Osteoblast (primary cell): ENCODE data around the gene TIMELESS. TPM values are rescaled to one million over a fixed set of nuclear protein-coding genes. Genes with fewer than 3 reads are reported as not detected.

Source experiments
- DNase-seq: peaks from one replicate; pipeline ENCODE4 v3.0.0; 2011; ENCODE audit warnings: low spot score, mixed read lengths; ENCODE audit not compliant: insufficient read length; ENCODE audit errors: missing footprints
- H2AFZ ChIP-seq: 2 replicates; pipeline ENCODE4 v1.6.0; 2011; ENCODE audit warnings: mild to moderate bottlenecking, low read length
- H3K27ac ChIP-seq: 2 replicates; pipeline ENCODE4 v1.5.1; 2011; ENCODE audit warnings: mild to moderate bottlenecking, low read depth, low read length, moderate library complexity
- H3K27me3 ChIP-seq: 2 replicates; pipeline ENCODE4 v1.6.0; 2012; ENCODE audit warnings: mild to moderate bottlenecking, control low read depth, inconsistent platforms, low read length, moderate library complexity; ENCODE audit not compliant: insufficient read depth
- H3K36me3 ChIP-seq: 2 replicates; pipeline ENCODE4 v1.5.1; 2011; ENCODE audit warnings: mild to moderate bottlenecking, low read length, control low read depth, moderate library complexity; ENCODE audit not compliant: insufficient read depth
- H3K4me1 ChIP-seq: 2 replicates; pipeline ENCODE4 v1.5.1; 2011; ENCODE audit warnings: mild to moderate bottlenecking, low read length, control low read depth, moderate library complexity; ENCODE audit not compliant: insufficient read depth
- H3K4me2 ChIP-seq: 2 replicates; pipeline ENCODE4 v1.6.0; 2011; ENCODE audit warnings: mild to moderate bottlenecking, low read length; ENCODE audit not compliant: insufficient read depth
- H3K4me3 ChIP-seq: fragments of 200-600 bp; sonication (generic); 3 replicates; pipeline ENCODE4 v1.5.1; 2012; ENCODE audit warnings: mild to moderate bottlenecking, low read length, inconsistent platforms; ENCODE audit not compliant: insufficient read depth
- H3K79me2 ChIP-seq: 2 replicates; pipeline ENCODE4 v1.6.0; 2012; ENCODE audit warnings: mild to moderate bottlenecking, low read length, control low read depth, inconsistent platforms; ENCODE audit not compliant: insufficient read depth
- H3K9me3 ChIP-seq: 2 replicates; pipeline ENCODE4 v1.5.1; 2011; ENCODE audit warnings: low read depth, low read length, control low read depth
- H4K20me1 ChIP-seq: 2 replicates; pipeline ENCODE4 v1.6.0; 2012; ENCODE audit warnings: mild to moderate bottlenecking, low read length, control low read depth; ENCODE audit not compliant: insufficient read depth
- total RNA-seq: library from RNA; depleted of rRNA; stranded (reverse); fragments of >200 nt; gene quantifications from 2 replicates; pipeline ENCODE4 v1.2.3, GENCODE V29; 2012
- TF ChIP-seq, protein P1 (sequence below): IDR thresholded peaks from 2 replicates; pipeline ENCODE4 v1.5.1; 2011; ENCODE audit warnings: mild to moderate bottlenecking, low read depth, low read length, moderate library complexity; ENCODE audit errors: extremely low read depth

TIMELESS gene
- total RNA-seq, 1 donor, result 4.7 TPM

DNA sequence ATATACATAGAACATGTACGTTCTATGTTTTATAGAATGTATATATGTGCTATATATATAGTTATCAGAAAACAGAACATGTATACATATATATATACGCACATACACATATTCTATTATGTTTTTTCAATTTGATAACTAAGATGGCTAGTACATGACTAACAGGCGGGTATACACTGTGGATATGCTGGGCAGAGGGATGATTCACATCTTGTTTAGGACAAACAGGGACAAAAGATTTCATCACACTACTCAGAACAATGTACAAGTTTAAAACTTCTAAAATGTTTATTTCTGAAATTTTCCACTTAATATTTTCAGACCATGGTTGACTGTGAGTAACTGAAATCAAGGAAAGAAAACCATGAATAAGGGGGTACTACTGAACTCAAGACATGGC is 17.4 kb downstream of the TIMELESS start:
- Histone ChIP-seq H3K27me3 (no peaks in the 10 kb centered on the region), H3K4me1 (no peaks in the 10 kb centered on the region), H3K4me2 (no peak overlapping the region), H3K9me3 (no peaks in the 10 kb centered on the region), H2AFZ (no peak overlapping the region), H3K36me3 (peaks cover 13% of the 10 kb centered on the region), H3K4me3 (no peak overlapping the region), H4K20me1 (no peaks in the 10 kb centered on the region), H3K27ac (no peak overlapping the region), H3K79me2 (peaks cover 8% of the 10 kb centered on the region)
- TF ChIP-seq, protein P1, sequence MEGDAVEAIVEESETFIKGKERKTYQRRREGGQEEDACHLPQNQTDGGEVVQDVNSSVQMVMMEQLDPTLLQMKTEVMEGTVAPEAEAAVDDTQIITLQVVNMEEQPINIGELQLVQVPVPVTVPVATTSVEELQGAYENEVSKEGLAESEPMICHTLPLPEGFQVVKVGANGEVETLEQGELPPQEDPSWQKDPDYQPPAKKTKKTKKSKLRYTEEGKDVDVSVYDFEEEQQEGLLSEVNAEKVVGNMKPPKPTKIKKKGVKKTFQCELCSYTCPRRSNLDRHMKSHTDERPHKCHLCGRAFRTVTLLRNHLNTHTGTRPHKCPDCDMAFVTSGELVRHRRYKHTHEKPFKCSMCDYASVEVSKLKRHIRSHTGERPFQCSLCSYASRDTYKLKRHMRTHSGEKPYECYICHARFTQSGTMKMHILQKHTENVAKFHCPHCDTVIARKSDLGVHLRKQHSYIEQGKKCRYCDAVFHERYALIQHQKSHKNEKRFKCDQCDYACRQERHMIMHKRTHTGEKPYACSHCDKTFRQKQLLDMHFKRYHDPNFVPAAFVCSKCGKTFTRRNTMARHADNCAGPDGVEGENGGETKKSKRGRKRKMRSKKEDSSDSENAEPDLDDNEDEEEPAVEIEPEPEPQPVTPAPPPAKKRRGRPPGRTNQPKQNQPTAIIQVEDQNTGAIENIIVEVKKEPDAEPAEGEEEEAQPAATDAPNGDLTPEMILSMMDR, result no peak
- DNase-seq, result no peak

DNA sequence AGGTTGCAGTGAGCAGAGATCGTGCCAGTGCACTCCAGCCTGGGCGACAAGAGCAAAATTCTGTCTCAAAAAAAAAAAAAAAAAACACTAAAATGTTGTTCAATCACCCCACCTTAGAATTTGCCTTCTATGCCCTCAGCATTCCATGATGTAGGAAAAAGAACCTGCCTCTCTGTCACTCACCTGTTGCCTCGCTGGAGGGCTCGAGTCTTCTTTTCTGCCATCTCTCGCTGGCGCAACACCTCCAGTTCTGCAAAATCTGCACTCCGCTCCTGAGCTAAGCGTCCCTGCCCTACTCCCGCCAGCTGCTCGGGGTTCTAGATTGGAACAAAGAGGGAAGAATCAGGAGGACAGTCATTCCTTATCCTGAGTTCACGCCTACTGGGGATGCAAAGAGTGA is 17.9 kb downstream of the TIMELESS start:
- H3K36me3 ChIP-seq, result peaks cover 13% of the 10 kb centered on the region
- H3K27ac ChIP-seq, result no peak overlapping the region
- H3K4me2 ChIP-seq, result no peak overlapping the region
- H3K4me3 ChIP-seq, result no peak overlapping the region
- no peaks in the 10 kb centered on the region for H3K9me3 ChIP-seq
- no peaks in the 10 kb centered on the region for H3K27me3 ChIP-seq
- H3K79me2 ChIP-seq, result peaks cover 3% of the 10 kb centered on the region
- no peaks in the 10 kb centered on the region for H3K4me1 ChIP-seq
- no peak overlapping the region for H2AFZ ChIP-seq
- H4K20me1 ChIP-seq, result no peaks in the 10 kb centered on the region
- TF ChIP-seq, protein P1, result no peak
- no peak for DNase-seq

DNA sequence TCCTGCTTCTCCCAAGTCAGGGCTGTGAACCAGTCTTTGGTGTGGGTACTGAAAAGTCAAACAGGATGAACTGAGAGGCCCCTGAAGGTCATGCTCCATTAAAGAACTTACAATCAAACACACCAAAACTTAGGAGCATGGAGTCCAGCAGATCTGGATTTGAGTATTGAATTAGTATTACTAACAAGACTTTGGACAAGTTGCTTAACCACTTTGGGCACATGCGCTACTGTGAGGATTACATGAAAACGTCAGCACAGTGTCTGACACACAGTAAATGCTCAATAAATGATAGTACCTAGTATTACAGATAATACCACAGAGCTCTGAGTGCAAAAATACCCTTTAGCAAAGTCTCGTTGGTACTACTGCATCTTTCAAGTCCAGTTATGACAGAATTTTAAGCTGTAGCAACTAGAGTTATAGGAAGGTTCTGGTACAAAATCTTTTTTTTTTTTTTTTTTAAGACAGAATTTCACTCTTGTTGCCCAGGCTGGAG is 23.2 kb downstream of the TIMELESS start:
- Histone ChIP-seq H4K20me1 (no peaks in the 10 kb centered on the region), H3K36me3 (peaks cover 17% of the 10 kb centered on the region), H3K27me3 (no peaks in the 10 kb centered on the region), H3K9me3 (no peaks in the 10 kb centered on the region), H3K4me2 (no peak overlapping the region), H3K4me1 (no peaks in the 10 kb centered on the region), H3K27ac (no peak overlapping the region), H3K4me3 (no peak overlapping the region), H2AFZ (no peak overlapping the region), H3K79me2 (no peaks in the 10 kb centered on the region)
- DNase-seq, result no peak
- TF ChIP-seq, protein P1, result no peak

DNA sequence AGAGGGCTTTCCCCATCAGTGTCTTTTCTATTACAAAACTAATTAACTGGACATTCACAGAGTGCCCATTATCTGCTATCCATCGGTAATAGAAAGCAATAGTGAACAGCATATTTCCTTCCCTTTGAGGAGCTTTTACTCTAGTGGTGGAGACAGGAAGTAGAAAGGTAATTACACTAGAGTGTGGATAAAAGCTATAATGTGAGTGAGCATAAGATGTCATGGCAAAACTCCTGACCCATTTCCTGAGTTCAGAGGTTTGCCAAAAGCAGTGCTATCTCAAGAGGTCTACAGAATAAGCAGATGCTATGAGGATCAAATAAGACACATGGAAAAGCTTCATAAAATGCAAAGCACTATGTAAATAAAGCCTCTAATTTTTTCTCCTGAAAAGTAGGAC is 24.0 kb downstream of the TIMELESS start:
- no peaks in the 10 kb centered on the region for H3K79me2 ChIP-seq
- DNase-seq, result no peak
- TF ChIP-seq, protein P1, result no peak
- no peak overlapping the region for H3K4me3 ChIP-seq
- H3K36me3 ChIP-seq, result peaks cover 14% of the 10 kb centered on the region
- H3K4me1 ChIP-seq, result no peaks in the 10 kb centered on the region
- H3K27ac ChIP-seq, result no peak overlapping the region
- no peaks in the 10 kb centered on the region for H4K20me1 ChIP-seq
- H3K4me2 ChIP-seq, result no peak overlapping the region
- no peaks in the 10 kb centered on the region for H3K27me3 ChIP-seq
- H3K9me3 ChIP-seq, result no peaks in the 10 kb centered on the region
- H2AFZ ChIP-seq, result no peak overlapping the region
